Kidney epithelial cell (primary cell): ENCODE results near the gene PCLO. TPM values are rescaled to one million over a fixed set of nuclear protein-coding genes. Genes with fewer than 3 reads are reported as not detected.

Experiments
- DNase-seq: peaks from one replicate; pipeline ENCODE4 v3.0.0-alpha.2; 2010; ENCODE audit warnings: low read depth
- H3K27me3 ChIP-seq: 2 replicates; pipeline ENCODE4 v1.6.0; 2011; ENCODE audit warnings: low read length; ENCODE audit not compliant: control insufficient read depth, insufficient read depth
- H3K36me3 ChIP-seq: 2 replicates; pipeline ENCODE4 v1.5.1; 2011; ENCODE audit warnings: low read length; ENCODE audit not compliant: control insufficient read depth, insufficient read depth
- H3K4me3 ChIP-seq: 2 replicates; pipeline ENCODE4 v1.5.1; 2011; ENCODE audit warnings: low read depth, mild to moderate bottlenecking, control low read depth, low read length
- total RNA-seq: library from RNA; depleted of rRNA; stranded (reverse); fragments of >200 nt; gene quantifications from 2 replicates; pipeline ENCODE4 v1.2.3, GENCODE V29; 2015
- TF ChIP-seq, protein P1 (sequence below): IDR thresholded peaks from 2 replicates; pipeline ENCODE4 v1.5.1; 2011; ENCODE audit warnings: mild to moderate bottlenecking, moderate library complexity, low read length, control low read depth, inconsistent platforms; ENCODE audit not compliant: insufficient read depth, poor library complexity, severe bottlenecking

The PCLO gene
- total RNA-seq, 1 donor from 2014 or later = 4.7 TPM

DNA sequence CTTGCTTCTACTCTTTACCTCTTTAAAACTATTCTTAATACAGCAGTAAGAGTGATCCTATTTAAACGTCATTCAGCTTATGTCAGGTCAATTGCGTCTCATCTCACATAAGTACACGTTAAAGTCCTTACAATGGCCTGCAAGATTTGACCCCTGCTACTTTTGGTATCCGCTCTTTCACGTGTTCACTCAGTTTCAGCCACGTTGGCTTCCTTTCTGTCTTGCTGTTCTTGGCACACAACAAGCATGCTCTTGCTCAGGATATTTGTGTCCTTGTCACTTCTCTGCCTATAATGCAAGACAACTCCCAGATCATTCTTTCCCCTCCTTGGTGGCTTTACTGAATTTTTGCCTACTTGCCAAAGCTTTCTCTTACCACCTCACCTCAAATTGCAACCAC, 296.8 kb downstream of the PCLO start:
- Histone ChIP-seq H3K4me3 (no peak overlapping the region), H3K27me3 (no peaks in the 10 kb centered on the region), H3K36me3 (no peaks in the 10 kb centered on the region)
- DNase-seq = no peak
- TF ChIP-seq, protein P1, sequence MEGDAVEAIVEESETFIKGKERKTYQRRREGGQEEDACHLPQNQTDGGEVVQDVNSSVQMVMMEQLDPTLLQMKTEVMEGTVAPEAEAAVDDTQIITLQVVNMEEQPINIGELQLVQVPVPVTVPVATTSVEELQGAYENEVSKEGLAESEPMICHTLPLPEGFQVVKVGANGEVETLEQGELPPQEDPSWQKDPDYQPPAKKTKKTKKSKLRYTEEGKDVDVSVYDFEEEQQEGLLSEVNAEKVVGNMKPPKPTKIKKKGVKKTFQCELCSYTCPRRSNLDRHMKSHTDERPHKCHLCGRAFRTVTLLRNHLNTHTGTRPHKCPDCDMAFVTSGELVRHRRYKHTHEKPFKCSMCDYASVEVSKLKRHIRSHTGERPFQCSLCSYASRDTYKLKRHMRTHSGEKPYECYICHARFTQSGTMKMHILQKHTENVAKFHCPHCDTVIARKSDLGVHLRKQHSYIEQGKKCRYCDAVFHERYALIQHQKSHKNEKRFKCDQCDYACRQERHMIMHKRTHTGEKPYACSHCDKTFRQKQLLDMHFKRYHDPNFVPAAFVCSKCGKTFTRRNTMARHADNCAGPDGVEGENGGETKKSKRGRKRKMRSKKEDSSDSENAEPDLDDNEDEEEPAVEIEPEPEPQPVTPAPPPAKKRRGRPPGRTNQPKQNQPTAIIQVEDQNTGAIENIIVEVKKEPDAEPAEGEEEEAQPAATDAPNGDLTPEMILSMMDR = no peak

DNA sequence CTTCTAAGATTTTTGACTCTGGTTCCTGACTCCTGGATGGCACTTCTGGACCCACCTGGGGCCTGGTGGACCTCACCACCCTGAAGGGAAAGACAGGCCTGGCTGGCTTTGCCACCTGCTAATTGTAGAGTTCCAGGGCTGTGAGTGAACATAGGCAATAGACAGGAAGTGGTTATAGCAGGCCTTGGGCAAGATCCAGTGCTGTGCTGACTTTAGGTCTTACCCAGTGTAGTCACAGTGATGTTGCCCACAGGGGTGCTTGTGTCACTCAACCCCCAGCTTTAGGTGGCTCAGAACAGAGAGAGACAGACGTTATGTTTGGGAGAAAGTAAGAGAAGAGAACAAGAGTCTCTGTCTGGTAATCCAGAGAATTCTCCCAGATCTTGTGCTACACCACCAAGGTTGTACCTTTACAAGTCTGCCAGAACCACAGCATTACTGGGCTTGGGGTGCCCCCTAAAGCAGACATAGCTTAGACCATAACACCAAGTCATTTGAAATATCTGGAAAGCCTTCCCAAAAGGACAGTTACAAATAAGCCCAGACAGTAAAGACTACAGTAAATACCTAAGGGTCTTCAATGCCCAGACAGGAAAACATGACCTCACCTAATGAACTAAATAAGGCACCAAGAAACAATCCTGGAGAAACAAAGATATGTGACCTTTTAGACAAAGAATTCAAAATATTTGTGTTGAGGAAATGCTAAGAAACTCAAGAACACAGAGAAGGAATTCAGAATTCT, 303.4 kb downstream of the PCLO start:
- no peak for DNase-seq
- no peaks in the 10 kb centered on the region for H3K36me3 ChIP-seq
- TF ChIP-seq, protein P1 = no peak
- H3K27me3 ChIP-seq = no peaks in the 10 kb centered on the region
- no peak overlapping the region for H3K4me3 ChIP-seq

DNA sequence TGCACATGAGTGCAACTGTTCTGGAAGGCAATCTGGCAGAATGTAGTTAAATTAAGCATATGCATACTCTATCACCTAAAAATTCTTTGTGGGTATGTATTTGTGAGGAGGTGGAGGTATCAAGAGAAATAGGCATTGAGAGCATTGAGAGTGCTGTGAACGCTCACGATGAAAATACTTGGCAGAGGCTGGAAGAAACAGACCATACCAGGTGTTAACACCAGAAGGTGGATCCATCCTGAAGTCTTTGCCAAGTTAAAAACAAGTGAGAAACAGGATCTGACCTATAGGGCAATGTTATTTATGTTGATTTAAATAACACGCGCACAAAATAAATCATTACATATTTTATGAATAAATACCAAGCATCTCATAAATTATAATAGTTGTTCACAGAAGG, 311.6 kb downstream of the PCLO start:
- H3K36me3 ChIP-seq = no peaks in the 10 kb centered on the region
- TF ChIP-seq, protein P1 = no peak
- no peak overlapping the region for H3K4me3 ChIP-seq
- no peak for DNase-seq
- H3K27me3 ChIP-seq = no peaks in the 10 kb centered on the region

DNA sequence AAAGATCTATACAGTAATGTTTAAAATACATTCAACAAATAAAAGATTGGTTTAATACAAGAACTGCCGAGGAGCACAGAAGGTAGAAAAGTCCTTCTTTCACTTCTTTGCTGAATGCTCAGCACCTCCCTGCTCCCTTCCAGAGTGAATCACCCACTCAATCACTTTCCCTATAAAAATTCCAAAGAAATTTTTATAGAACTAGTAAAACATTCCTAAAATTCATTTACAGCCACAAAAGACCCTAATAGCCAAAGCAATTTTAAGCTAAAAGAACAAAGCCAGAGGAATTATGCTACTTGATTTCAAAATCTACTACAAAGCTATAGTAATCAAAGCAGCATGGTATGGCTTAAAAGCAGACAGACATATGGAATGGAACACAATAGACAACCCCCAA, 320.9 kb downstream of the PCLO start:
- Histone ChIP-seq H3K4me3 (no peak overlapping the region), H3K36me3 (no peaks in the 10 kb centered on the region), H3K27me3 (no peaks in the 10 kb centered on the region)
- DNase-seq = no peak
- TF ChIP-seq, protein P1 = no peak

DNA sequence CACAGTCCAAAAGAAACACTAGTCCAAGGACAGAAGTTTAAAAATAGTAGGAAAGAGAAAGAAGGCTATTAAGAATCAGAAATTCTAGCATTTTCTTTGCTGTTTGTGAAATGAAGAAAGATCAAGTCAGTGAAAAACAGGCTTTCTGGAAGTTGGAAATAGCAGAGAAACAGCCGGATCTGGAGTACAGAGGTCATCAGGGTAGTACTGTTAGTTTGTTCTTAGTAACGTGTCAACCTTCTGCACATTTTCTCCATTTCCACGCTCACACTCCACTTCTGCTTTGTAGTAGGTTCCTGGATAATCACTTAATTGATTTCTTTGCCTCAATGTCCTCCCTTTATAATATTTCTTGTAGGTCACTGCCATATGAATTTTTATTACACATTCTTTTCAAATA, 322.6 kb downstream of the PCLO start:
- TF ChIP-seq, protein P1 = no peak
- H3K27me3 ChIP-seq = no peaks in the 10 kb centered on the region
- no peak for DNase-seq
- no peaks in the 10 kb centered on the region for H3K36me3 ChIP-seq
- H3K4me3 ChIP-seq = no peak overlapping the region

DNA sequence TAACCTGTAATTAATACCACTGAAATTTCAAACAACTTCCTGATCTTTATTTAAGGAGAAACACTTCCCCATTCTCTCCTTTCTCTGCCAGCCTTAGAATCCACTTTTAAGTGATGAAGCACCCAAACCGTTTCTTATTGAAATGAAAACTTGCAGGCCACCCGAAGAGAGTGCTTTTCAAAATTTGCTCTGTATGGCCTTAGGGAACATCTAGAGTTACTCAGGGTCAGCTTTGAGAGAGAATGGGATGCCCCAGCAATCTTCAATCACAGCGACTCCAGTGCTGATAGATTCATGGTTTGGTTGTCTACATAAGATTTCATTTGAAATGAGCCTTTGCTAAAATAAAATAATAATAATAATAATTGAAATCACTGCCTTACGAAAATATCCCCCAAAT, 323.1 kb downstream of the PCLO start:
- no peak overlapping the region for H3K4me3 ChIP-seq

More for the DNA sequence above, 323.1 kb downstream of the PCLO start:
- no peak for DNase-seq
- no peaks in the 10 kb centered on the region for H3K27me3 ChIP-seq
- TF ChIP-seq, protein P1 = no peak
- H3K36me3 ChIP-seq = no peaks in the 10 kb centered on the region
